NCI-H2171 (cell line): ENCODE data around the gene GOLGA3.
A peak's percentile ranks its signal among the peaks of the same experiment; 100 is the strongest.

Experiments used
- DNase-seq: peaks from one replicate; lab custom pipeline; 2025; lab: John Stamatoyannopoulos, UW

Gene GOLGA3

GRCh38 chr12:132842449-132843045 is 13.9 kb upstream of the GOLGA3 start:
- no peak for DNase-seq

DNA sequence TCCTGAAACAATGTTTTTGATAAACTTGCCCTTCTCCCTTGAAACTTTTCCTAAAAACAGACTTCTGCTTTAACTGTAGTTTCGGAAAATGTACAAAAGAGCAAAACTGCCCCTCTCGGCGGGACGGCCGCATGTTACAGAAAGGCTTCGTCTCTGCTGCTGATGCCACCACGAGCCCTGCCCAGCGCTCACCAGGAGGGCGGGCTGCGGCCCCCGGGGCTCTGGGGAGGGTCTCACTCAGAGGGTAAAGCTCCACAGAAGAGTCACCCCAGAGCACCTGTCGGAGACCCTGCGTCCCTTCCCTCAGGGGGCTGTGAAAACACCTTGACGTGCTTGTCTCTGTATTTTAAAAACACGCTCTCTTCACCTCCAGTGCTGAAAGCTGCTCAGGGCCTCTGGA is 12.5 kb upstream of the GOLGA3 start:
- no peak for DNase-seq

DNA sequence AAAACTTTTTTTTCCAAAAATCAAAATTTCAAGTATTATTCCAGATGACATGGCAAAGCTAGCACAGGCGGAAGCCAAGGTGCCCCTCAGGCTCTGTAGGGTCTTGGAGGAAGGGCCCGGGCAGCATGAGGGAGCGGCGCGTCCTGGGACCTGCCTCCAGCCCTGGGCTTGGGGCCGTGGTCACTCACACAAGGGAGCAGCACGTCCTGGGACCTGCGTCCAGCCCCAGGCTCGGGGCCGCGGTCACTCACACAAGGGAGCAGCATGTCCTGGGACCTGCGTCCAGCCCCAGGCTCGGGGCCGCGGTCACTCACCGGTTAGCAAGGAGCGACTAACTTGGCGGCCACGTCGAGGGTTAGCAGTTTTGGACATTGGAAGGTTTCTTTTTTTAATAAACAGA is 11.9 kb upstream of the GOLGA3 start:
- no peak for DNase-seq

- DNase-seq: no peak
Observed at GRCh38 chr12:132839558-132840235, 11.0 kb upstream of the GOLGA3 start.

- DNase-seq: no peak
Observed at GRCh38 chr12:132838410-132839080, 9.9 kb upstream of the GOLGA3 start.

DNA sequence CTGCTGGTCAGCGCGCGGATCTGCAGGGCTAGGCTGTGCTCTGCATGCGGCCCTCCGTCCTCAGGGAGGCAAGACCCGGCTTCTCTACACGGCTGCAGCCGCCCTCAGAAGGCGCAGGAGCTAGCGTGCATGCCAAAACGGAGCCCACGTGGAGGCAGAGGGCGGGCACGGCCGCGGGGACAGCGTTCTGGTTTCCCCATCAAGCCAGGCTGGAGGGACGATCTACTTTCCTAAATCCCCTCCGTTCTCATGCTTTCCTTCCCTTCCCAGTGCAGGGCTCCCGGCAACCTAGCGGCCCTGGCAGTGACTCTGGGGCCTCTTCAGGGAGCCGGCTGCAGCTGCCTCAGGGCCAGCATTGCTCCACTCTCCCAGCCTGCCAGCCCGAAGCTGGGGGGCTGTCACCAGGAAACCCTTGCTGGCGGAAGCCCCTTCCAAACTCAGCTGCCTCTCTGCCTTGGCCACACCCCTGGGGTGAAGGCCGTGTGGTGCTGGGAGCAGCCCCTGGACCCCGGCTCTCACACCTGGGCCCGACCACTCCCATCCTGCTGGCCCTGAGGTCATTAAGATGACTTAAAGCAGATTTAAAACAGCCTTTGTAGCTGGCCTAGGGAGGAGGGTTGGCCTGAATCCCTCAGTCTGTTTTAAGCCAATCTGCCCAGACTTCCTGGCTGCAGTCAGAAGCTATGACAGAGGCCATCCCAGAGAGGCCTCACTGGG is 9.2 kb upstream of the GOLGA3 start:
- DNase-seq: no peak

DNA sequence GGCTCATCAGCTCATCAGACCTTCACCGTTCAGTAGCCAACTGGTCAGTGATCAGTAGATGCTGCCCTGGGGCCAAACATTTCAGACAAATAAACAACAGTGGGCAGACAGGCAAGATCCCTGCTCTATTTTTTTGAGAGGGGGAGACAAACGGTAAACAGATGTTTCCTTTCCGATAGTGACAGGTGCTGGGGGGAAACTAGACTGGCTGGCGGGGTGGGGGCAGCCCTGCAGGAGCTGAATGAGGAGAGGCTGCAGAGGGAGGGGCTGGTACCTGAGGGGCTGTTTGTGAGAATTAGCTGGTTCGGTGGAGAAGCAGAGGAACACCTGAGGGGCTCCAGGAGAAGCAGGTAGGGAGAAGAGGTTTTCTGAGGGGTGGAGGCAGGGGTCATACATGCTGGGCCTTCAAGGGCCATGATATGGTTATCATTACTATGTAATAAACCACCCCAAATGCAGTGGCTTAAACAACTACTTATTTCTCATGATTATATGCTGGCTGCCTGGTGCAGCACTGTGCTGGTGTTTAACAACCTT is 8.2 kb upstream of the GOLGA3 start:
- DNase-seq: peak; percentile 34

DNA sequence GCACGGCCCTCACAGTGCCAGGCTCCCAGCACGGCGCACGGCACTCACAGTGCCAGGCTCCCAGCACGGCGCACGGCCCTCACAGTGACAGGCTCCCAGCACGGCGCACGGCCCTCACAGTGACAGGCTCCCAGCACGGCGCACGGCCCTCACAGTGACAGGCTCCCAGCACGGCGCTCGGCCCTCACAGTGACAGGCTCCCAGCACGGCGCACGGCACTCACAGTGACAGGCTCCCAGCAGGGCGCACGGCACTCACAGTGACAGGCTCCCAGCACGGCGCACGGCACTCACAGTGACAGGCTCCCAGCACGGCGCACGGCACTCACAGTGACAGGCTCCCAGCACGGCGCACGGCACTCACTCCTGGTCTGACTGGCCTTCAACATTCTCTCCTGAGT is 7.6 kb upstream of the GOLGA3 start:
- peak; percentile 2 for DNase-seq

DNA sequence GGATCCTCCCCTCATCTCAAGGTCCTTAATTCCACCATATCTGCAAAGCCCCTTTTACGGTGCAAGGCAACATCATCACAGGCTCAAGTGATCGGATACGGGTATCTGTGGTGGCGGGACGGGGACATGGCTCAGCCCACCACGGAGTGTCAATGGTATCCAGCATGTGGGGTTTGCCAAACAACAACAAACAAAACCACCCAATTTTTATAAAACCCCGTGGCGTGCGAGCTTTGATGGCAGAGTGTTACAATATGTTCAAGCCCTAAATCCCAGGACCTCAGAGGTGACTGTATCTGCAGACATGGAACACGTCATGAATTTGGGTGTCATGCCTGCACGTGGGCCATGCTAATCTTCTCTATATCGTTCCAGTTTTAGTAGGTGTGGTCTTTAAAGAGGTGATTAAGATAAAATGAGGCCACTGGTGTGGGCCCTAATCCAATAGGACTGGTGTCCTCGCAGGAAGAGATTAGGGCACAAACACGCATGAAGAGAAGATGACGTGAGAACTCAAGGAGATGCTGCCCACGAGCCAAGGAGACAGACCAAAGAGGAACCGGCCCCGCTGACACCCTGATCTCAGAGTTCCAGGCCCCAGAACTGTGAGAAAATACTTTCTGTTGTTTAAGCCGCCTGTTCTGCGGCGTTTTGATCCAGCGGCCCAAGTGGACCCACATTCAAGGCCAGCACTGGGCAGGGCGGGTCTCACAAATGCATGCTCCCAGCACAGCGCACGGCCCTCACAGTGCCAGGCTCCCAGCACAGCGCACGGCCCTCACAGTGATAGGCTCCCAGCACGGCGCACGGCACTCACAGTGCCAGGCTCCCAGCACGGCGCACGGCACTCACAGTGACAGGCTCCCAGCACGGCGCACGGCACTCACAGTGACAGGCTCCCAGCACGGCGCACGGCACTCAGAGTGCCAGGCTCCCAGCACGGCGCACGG is 6.7 kb upstream of the GOLGA3 start:
- DNase-seq: no peak

DNA sequence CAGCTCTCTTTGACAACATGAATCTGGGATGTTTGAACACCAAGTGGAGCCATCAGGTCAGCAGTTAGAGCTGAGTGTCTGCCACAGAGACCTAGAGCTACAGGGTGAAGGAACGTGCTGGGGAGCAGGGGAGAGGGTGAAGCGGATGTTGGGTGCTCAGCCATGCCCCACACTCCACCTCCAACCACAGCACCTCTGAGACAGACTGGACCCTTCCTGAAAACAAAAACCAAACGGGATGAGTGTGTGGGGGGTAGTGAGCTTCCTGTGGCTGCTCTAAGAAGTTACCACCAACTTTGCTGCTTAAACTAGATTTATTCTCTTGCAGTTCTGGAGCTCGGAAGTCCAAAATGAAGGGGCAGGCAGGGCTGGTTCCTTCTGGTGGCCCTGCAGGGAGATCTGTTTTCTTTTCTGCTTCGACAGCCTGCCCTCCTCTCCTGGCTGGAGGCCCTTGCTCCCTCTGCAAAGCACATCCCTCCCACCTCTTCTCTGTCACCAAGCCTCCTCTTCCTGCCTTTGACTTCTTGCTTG is 5.6 kb upstream of the GOLGA3 start:
- no peak for DNase-seq

GRCh38 chr12:132833341-132833740 is 4.7 kb upstream of the GOLGA3 start:
- DNase-seq: no peak

- no peak for DNase-seq
Observed at GRCh38 chr12:132831771-132832170, 3.1 kb upstream of the GOLGA3 start.

- DNase-seq: no peak
Observed at GRCh38 chr12:132827763-132828703, 636 bp downstream of the GOLGA3 start.

GRCh38 chr12:132825861-132826260 is 2.8 kb downstream of the GOLGA3 start:
- DNase-seq: no peak

DNA sequence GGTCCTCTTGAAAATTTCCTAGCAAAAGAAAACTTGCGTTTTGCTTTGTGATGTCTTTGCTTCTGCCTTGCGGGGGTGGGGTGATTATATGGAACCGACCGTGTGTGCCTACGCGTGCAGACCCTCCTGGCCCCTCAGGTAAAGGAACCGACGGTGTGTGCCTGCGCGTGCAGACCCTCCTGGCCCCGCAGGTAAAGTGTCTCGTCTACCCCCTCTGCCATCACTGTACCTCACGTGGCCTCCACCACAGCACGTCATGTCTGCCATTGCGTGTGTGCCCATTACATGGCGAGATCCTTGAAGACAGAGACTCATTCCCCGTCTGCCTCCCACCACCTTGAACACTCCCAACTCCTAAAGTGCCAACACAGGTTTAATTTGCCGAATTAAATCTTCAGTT is 3.6 kb downstream of the GOLGA3 start:
- DNase-seq: no peak

DNA sequence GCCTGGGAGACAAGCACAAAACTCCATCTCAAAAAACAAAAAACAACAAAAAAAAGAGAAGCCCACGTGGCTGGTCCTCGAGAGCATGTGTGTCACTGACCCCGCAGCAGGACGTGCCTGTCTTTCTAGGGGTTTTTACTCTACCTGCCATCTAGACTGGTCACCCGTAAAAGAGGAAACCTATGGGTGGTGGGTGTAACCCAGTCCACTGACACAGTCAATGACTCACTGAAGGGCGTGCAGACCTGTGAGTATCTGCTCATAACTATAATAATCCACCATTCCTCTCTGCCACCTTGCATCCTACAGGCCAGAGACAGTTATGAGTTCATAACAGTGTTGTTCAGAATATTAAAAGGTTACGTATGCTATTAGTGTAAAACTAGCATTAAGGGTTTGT is 4.6 kb downstream of the GOLGA3 start:
- no peak for DNase-seq

DNA sequence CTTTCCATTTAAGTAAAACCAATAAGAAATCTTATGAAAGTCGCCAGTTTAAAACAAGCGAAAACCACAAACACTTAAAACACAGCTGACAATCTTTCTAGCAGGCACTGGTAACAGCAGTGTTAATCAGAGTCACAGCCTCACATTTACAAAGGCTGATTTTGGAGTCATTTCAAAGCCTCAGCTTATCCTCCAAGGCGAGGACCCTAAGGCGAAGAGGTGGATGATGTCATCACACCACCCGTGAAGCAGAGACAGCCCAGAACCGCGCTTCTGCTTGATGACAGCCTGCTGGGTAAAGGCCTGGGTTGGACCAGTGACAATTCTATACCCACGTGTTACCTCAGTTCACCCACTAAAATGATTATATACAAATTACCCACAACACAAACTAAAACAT is 10.1 kb downstream of the GOLGA3 start:
- DNase-seq: no peak

DNA sequence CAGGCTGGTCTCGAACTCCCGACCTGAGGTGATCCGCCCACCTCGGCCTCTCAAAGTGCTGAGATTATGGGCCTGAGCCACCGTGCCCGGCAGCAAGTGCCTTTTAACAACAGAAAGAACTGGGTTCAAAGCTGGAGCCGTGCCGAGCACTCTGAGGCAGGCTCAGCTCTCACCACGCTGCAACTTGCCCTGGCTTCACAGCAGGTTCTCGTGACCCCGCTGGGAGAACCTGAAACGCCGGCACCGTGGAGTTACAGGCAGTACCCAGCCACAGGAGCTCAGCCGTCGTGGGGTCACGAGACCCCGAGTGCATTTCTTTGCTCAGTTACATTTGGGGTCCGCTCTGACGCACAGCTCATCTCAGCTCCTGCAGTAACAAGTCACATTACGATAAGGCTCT is 14.4 kb downstream of the GOLGA3 start:
- DNase-seq: no peak

- no peak for DNase-seq
Observed at GRCh38 chr12:132813443-132813842, 15.2 kb downstream of the GOLGA3 start.
